Activated T-helper 1 cell treated with anti-CD3 and anti-CD28 coated beads, Interleukin-12 subunit alpha, Interleukin-12 subunit beta, Interleukin-2, Interleukin-4 antibody, amounts not matched to agents 30 ng/mL and 10 ng/mL and 1 ng/mL, durations not matched to agents 14 hours and 24 hours and 36 hours (primary cell): ENCODE measurements around the gene STK32A. TPM values are rescaled to one million over a fixed set of nuclear protein-coding genes. Genes with fewer than 3 reads are reported as not detected.
"Not testable (repeated sequence)": the region's sequence is repeated elsewhere in the genome, so short reads cannot be mapped to it uniquely, and the experiment has no call there.

ENCODE experiments used
- DNase-seq: peaks from one replicate; pipeline ENCODE4 v3.0.0; 2021; ENCODE audit warnings: low spot score
- H3K27ac Mint-ChIP-seq: one replicate; pipeline ENCODE4 v1.8.0; 2021; ENCODE audit warnings: mild to moderate bottlenecking, mixed read lengths
- H3K27me3 Mint-ChIP-seq: one replicate; pipeline ENCODE4 v1.8.0; 2022; ENCODE audit warnings: mild to moderate bottlenecking, moderate library complexity, mixed read lengths; ENCODE audit not compliant: insufficient read depth
- H3K36me3 Mint-ChIP-seq: one replicate; pipeline ENCODE4 v1.8.0; 2021; ENCODE audit warnings: low read depth, mixed read lengths
- H3K4me1 Mint-ChIP-seq: one replicate; pipeline ENCODE4 v1.8.0; 2021; ENCODE audit warnings: low read depth, mixed read lengths
- H3K4me3 Mint-ChIP-seq: one replicate; pipeline ENCODE4 v1.8.0; 2021; ENCODE audit warnings: mild to moderate bottlenecking, moderate library complexity, mixed read lengths
- H3K9me3 Mint-ChIP-seq: one replicate; pipeline ENCODE4 v1.8.0; 2021; ENCODE audit warnings: mixed read lengths
- intact Hi-C: fragments of 100-400 bp; cut with micrococcal nuclease; formaldehyde crosslinking; loops from one replicate; pipeline ENCODE4 v1.15.1; 2024
- total RNA-seq: library from RNA; stranded (reverse); gene quantifications from 2 replicates; pipeline ENCODE4 v1.2.3, GENCODE V29; 2022

STK32A gene
- total RNA-seq, 1 donor from 2014 or later: not detected

DNA sequence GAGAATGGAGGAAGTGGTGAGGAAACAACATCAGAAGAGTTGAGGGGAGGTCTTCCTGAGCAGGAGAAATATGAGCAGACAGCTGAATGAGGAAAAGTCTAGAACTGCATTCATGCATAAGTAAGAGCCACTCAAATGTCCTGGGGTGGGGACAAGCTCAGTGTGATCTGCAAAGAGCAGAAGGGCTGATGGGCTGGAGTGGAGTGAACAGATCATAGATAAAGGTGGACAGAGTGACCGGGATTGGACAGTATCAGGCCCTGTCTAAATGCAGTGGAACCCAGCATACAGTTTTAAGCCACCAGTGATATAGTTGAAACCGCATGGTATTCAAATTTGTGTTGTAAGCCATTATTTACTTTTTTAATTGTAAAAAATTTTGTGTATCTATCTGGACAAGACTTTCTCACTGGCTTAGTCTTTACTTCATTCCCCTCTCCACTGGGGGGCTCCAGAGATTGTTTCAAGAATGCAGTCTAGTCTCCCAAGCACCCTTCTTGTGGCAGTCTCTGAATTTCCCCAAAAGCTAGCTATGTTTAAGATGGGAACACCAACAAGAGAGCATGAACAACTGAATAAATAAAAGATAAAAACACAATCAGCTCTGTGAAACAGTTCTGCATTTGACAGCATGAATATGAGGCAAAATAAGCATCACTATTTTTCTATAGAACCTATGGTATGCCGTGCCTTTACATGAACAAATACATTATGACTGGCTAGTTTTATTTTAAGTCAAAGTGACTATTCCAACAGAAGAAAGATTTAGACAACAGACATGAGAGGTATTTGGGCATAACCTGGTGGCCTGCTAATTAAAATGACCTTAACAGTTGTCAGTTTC is 10.7 kb upstream of the STK32A start:
- Mint-ChIP-seq H3K27me3 (peaks cover under 1% of the 10 kb centered on the region), H3K4me3 (no peak overlapping the region), H3K9me3 (no peaks in the 10 kb centered on the region), H3K27ac (no peak overlapping the region), H3K36me3 (no peaks in the 10 kb centered on the region), H3K4me1 (no peaks in the 10 kb centered on the region)
- no peak for DNase-seq
- intact Hi-C loops: no loop called here

DNA sequence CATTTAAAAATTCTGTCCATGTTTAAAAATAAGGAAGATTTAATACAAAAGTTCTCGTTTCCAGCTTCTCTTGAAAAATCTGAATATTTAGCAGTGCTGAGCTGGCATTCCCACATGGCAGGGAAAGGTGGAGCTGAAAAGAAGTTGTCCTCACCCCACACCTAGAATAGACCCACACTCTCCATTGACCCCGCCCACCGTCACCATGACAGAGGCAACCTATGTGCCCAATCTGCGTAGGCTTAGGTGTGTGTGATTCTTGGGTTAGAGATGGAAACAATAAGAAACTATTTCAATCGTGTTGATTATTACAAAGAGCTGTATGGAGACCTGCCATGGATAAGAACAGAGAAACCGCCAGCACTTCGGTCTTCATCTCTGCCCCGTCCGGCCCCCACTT is 8.9 kb upstream of the STK32A start:
- Mint-ChIP-seq H3K27me3 (no peaks in the 10 kb centered on the region), H3K27ac (no peak overlapping the region), H3K4me3 (no peak overlapping the region), H3K9me3 (no peaks in the 10 kb centered on the region), H3K36me3 (no peaks in the 10 kb centered on the region), H3K4me1 (no peaks in the 10 kb centered on the region)
- intact Hi-C loops: no loop called here
- no peak for DNase-seq

DNA sequence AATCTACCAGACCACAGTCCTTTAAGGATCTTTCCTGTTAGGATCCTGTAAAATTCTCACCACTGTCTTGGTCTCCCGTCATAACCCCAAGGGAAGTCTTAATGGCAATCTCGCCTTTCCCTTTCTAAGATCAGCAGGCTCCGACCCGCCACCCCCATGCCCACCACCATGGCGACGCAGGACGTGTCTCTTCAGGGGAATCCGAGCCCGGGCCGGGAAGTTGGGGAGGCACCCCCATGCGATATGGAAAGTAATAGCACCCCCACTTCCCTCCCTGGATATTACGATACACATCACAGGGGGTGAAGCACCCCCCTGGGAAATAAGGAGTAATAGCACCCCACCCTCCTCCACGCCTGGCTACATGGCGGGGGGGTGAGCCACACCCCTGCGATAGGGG is 8.3 kb upstream of the STK32A start:
- intact Hi-C loops: no loop called here
- no peaks in the 10 kb centered on the region for H3K27me3 Mint-ChIP-seq

DNA sequence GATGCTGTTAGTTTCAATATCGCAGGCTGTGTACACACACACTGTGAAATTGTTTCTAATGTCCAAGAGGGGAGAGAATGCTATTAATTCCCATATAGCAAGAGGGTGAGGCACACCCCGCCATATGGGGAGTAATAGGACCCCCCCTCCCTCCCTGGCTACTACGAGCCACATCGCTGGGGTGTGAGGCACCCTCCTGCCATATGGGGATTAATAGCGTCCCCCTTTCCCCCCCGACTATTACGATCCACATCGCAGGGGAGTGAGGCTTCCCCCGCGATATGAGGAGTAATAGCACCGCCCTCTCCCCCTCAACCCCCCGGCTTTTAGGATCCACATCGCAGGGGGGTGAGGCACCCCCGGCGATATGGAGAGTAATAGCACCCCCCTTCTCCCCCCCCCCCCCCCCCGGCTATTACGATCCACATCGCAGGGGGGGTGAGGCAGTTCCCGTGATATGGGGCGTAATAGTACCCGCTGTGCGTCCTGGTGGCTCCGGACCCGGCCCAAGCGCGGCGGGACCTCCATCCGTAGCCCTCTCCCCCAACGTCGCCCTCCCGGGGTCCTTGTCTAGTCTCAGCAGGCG is 494 bp upstream of the STK32A start:
- intact Hi-C loops: no loop called here
- H3K9me3 Mint-ChIP-seq: no peaks in the 10 kb centered on the region

More for the DNA sequence above, 8.3 kb upstream of the STK32A start:
- H3K4me3 Mint-ChIP-seq: no peak overlapping the region
- no peaks in the 10 kb centered on the region for H3K9me3 Mint-ChIP-seq
- H3K27ac Mint-ChIP-seq: no peak overlapping the region
- DNase-seq: no peak
- H3K36me3 Mint-ChIP-seq: no peaks in the 10 kb centered on the region
- H3K4me1 Mint-ChIP-seq: no peaks in the 10 kb centered on the region

DNA sequence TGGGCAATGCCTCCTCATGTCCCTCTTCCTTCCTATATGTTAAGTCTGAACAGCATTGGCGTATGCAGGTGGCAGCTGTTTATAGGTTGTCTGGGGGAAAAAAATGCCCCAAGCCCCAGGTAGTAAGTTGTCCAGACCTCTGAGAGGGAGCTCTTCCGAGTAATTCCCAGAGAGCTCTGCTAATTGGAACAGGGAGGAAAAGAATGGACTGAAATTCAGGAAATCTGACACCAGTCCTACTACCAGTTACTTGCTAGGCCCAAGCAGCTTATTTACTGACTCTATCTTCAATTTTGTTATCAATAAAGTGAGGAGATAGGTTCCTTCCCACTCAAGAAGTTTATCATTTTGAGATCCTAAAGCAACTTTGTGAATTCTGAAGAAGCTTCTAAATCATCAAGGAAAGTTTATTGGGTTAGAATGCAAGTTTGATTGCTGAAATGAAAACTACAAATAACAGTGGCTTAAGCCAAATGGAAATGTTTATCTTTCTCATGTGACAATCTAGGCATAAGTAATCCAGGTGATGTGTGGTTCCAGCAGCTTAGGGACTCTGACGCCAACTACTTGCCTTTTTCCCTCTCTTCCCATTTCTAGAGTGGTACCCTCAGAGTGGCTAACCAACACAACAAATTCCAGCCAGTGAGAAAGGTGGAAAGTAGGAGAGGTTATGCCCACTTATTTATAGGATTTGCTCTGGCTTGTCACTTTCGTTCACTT is 5.6 kb downstream of the STK32A start:
- Mint-ChIP-seq H3K4me1 (no peaks in the 10 kb centered on the region), H3K9me3 (no peaks in the 10 kb centered on the region), H3K27me3 (peaks cover 6% of the 10 kb centered on the region), H3K36me3 (no peaks in the 10 kb centered on the region), H3K4me3 (no peak overlapping the region), H3K27ac (no peak overlapping the region)
- intact Hi-C loops: no loop called here
- DNase-seq: no peak

More for the DNA sequence above, 494 bp upstream of the STK32A start:
- Mint-ChIP-seq H3K27ac (no peak overlapping the region), H3K27me3 (peaks cover 24% of the 10 kb centered on the region), H3K36me3 (no peaks in the 10 kb centered on the region), H3K4me3 (no peak overlapping the region), H3K4me1 (no peaks in the 10 kb centered on the region)
- no peak for DNase-seq

DNA sequence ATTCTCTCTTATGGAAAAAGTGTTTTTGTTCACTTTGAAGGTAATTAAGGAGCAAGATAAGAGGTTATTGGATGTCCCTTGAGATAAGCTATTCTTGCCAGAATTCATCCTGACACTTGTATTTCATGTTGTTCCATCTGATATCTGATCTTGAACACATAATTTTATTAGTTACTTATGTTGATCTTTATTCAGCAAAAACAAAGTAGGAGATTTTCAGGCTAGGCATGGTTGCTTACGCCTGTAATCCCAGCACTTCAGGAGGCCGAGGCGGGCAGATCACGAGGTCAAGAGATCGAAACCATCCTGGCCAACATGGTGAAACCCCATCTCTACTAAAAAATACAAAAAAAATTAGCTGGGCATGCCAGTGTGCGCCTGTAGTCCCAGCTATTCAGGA is 8.4 kb downstream of the STK32A start:
- H3K4me3 Mint-ChIP-seq, DNase-seq, intact Hi-C loops, H3K27ac Mint-ChIP-seq, H3K4me1 Mint-ChIP-seq, H3K9me3 Mint-ChIP-seq, H3K27me3 Mint-ChIP-seq, H3K36me3 Mint-ChIP-seq: not testable (repeated sequence)

DNA sequence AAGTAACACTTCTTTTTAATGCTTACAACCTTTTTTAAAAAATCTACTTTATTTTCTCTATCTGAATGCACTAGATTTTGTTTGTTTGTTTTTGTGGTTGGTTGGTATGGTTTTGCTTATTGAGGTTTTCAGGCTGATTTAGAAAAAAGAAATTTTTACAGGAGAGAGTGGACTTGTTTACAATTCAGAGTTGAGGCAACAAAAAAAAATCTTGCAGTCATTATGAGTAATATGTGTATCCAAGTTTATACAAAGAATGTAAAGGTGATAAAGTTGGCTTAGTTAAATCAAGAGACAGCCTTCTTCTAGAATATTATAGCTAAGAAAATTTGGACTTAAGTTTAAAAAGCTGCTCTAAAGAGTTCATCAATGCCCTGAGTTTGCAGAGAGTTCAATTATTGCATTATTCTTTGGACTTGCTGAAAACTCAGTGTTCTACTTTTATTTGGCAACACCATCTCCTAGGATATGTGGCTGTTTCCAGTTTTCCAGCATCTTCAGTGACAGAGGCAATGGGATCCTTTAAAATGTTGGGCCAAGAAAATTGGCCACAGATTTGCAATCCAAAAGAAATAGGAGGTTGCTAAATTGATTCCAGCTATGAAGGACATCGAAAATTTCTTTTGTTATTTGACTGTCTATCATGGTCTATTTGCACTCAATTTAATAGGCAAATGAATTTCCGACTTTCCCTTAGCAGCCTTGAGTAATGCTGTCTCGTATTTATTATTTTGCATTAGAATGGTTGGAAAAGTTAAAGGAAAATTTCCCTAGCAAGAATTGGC is 10.7 kb downstream of the STK32A start:
- Mint-ChIP-seq H3K27ac (no peak overlapping the region), H3K27me3 (no peaks in the 10 kb centered on the region), H3K4me3 (no peak overlapping the region), H3K36me3 (no peaks in the 10 kb centered on the region), H3K9me3 (no peaks in the 10 kb centered on the region), H3K4me1 (no peaks in the 10 kb centered on the region)
- DNase-seq: no peak
- intact Hi-C loops: no loop called here

DNA sequence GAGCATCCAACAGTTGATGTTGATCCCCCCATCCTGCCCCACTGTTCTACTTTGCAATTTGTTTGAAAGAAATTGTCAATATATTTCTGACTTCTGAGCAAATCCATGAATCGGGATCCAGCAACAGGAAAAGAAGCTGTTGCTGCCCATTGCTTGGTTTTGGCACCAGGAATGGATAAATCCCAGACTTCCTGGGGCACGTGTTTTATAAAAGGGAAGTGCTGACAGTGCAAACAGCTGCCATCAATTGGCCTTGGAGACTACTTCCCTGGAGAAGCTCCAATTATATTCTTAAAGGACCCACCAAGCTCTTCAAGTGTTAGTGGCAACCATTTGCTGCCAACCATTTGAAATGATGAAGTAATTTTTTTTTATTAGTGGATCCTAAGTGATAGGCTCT is 13.7 kb downstream of the STK32A start:
- H3K36me3 Mint-ChIP-seq: no peaks in the 10 kb centered on the region
- H3K4me1 Mint-ChIP-seq: no peaks in the 10 kb centered on the region
- H3K27ac Mint-ChIP-seq: no peak overlapping the region
- no peaks in the 10 kb centered on the region for H3K27me3 Mint-ChIP-seq
- intact Hi-C loops: no loop called here
- H3K9me3 Mint-ChIP-seq: no peaks in the 10 kb centered on the region
- no peak overlapping the region for H3K4me3 Mint-ChIP-seq
- no peak for DNase-seq

DNA sequence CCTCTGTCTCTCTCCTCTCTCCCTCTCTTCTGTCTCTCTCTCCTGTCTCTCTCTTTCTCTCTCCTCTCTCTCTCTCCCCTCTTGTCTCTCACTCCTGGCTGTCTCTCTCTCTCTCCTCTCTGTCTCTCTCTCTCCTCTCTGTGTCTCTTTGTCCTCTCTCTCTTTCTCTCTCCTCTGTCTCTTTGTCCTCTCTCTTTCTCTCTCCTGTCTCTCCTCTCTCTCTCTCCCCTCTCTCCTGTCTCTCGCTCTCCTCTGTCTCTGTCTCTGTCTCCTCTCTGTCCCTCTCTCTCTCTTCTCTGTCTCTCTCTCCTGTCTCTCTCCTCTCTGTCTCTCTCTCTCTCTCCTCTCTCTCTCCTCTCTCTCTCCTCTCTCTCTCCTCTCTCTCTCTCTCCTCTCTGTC is 25.0 kb downstream of the STK32A start:
- intact Hi-C loops: no loop called here
- H3K27me3 Mint-ChIP-seq: no peaks in the 10 kb centered on the region
- H3K9me3 Mint-ChIP-seq: no peaks in the 10 kb centered on the region
- no peak overlapping the region for H3K4me3 Mint-ChIP-seq
- no peaks in the 10 kb centered on the region for H3K36me3 Mint-ChIP-seq
- DNase-seq: no peak
- no peak overlapping the region for H3K27ac Mint-ChIP-seq
- H3K4me1 Mint-ChIP-seq: no peaks in the 10 kb centered on the region

DNA sequence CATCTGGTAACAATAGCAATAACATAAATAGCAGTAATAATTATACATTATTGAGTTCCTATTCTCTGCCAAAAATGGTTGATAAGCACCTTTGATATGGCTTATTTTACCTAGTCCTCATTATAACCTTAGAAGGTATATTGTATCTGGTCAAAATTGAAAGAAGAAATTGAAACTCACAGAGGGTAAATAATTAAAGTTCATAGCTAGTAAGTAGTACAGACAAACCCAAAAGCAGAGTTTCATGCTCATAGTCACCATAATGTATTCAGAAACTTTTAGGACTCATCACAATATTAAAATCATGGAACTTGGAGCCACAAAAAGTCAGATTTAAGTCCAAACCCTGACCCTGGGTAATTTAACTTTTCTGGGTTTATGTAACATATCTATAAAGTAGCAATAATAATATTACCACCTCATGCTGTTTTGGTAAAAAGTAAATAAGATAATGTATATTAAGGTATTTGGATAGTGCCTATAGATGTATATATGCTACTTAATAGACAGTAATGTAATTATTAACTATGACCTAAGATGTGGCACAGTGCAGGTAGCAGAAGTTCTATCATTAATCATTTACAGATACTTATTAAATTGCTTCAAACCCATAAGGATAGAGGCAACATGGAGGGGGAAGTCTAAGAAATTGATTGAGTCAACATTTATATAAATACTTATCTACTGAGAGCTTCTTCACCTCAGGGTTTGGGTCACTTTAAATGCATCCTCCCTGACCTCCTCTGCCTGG is 32.4 kb downstream of the STK32A start:
- Mint-ChIP-seq H3K9me3 (no peaks in the 10 kb centered on the region), H3K4me1 (no peaks in the 10 kb centered on the region), H3K36me3 (no peaks in the 10 kb centered on the region), H3K27me3 (no peaks in the 10 kb centered on the region), H3K4me3 (no peak overlapping the region), H3K27ac (no peak overlapping the region)
- intact Hi-C loops: no loop called here
- no peak for DNase-seq

DNA sequence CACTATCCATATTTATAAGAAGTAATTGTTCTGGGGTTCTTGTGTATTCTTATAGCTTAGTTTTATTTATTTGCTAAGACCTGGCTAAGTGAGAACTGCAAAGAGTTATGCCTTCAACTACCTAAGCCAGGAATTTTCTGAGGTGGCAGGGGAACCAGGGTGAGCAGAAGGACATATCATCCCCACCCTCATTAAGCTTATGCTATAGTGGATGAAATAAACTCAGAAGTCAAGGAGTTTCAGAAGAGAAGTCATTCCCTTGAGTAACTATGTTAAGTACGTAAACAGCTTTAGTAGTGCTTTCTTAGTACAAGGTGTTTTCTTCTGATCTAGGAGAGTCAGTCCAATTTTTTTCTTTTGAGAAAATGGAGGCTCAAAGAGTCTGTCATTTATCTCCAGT is 41.7 kb downstream of the STK32A start:
- DNase-seq: no peak
- Mint-ChIP-seq H3K4me3 (no peak overlapping the region), H3K27ac (no peak overlapping the region), H3K36me3 (no peaks in the 10 kb centered on the region), H3K4me1 (no peaks in the 10 kb centered on the region), H3K9me3 (no peaks in the 10 kb centered on the region), H3K27me3 (no peaks in the 10 kb centered on the region)
- intact Hi-C loops: no loop called here

DNA sequence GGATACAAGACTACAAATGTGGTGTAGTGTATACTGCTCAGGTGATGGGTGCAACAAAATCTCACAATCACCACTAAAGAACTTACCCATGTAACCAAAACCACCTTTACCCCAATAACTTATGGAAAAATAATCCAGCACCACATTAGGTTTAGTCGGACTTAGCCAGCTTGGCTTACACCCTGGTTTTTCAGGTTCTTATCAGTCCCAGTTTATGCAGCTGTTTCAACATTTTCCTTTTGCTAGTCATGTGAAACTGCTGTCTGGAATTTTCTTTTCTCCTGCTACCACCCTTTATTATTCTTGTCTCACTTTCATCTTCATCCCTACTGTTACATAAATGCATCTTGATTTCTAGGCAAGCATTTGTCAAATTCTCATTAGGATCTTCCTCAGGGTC is 51.5 kb downstream of the STK32A start:
- no peaks in the 10 kb centered on the region for H3K4me1 Mint-ChIP-seq
- no peak overlapping the region for H3K27ac Mint-ChIP-seq
- no peak overlapping the region for H3K4me3 Mint-ChIP-seq

More for the DNA sequence above, 51.5 kb downstream of the STK32A start:
- Mint-ChIP-seq H3K36me3 (no peaks in the 10 kb centered on the region), H3K27me3 (peaks cover 2% of the 10 kb centered on the region), H3K9me3 (peaks cover 5% of the 10 kb centered on the region)
- intact Hi-C loops: no loop called here
- no peak for DNase-seq
